Neural cell (in vitro differentiated cells): ENCODE data around the gene EYS. TPM values are rescaled to one million over a fixed set of nuclear protein-coding genes. Genes with fewer than 3 reads are reported as not detected.

Experiments
- H2AFZ ChIP-seq: fragments of 200-600, 300-800 bp; sonication (generic), shearing (Covaris generic); 2 replicates; pipeline ENCODE4 v1.6.0; 2014; ENCODE audit warnings: low read depth, mild to moderate bottlenecking, antibody characterized with exemption, low read length, moderate library complexity
- H3F3A ChIP-seq: fragments of 200-600 bp; shearing (Covaris generic); 2 replicates; pipeline ENCODE4 v1.6.1; 2016; ENCODE audit warnings: mild to moderate bottlenecking, moderate library complexity, mixed read lengths, antibody characterized with exemption, low read length; ENCODE audit not compliant: insufficient read depth, poor library complexity, severe bottlenecking
- H3K27ac ChIP-seq: fragments of 200-600, 300-800 bp; sonication (generic), shearing (Covaris generic); 2 replicates; pipeline ENCODE4 v1.5.1; 2014; ENCODE audit warnings: mild to moderate bottlenecking, low read length, moderate library complexity
- H3K27me3 ChIP-seq: fragments of 300-800, 200-600 bp; sonication (generic), shearing (Covaris generic); 2 replicates; pipeline ENCODE4 v1.6.0; 2014; ENCODE audit warnings: mild to moderate bottlenecking, low read depth, low read length, moderate library complexity; ENCODE audit not compliant: insufficient read depth
- H3K36me3 ChIP-seq: fragments of 300-800, 200-600 bp; sonication (generic), shearing (Covaris generic); 2 replicates; pipeline ENCODE4 v1.5.1; 2014; ENCODE audit warnings: mild to moderate bottlenecking, antibody characterized with exemption, low read length, moderate library complexity; ENCODE audit not compliant: insufficient read depth
- H3K4me2 ChIP-seq: fragments of 300-800, 200-600 bp; sonication (generic), shearing (Covaris generic); 2 replicates; pipeline ENCODE4 v1.6.0; 2014; ENCODE audit warnings: mild to moderate bottlenecking, low read length
- H3K4me3 ChIP-seq: fragments of 300-800, 200-600 bp; sonication (generic), shearing (Covaris generic); 2 replicates; pipeline ENCODE4 v1.5.1; 2014; ENCODE audit warnings: mild to moderate bottlenecking, low read length, moderate library complexity
- H3K79me2 ChIP-seq: fragments of 200-600 bp; shearing (Covaris generic); replicated peaks from 2 replicates; pipeline ENCODE4 v1.6.0; 2014; ENCODE audit warnings: mild to moderate bottlenecking, low read length, moderate library complexity; ENCODE audit not compliant: insufficient read depth
- H3K9ac ChIP-seq: fragments of 300-800, 200-600 bp; sonication (generic), shearing (Covaris generic); 2 replicates; pipeline ENCODE4 v1.6.1; 2016; ENCODE audit warnings: mild to moderate bottlenecking, low read length, mixed read lengths
- H3K9me2 ChIP-seq: fragments of 200-600 bp; shearing (Covaris generic); 2 replicates; pipeline ENCODE4 v1.6.1; 2016; ENCODE audit warnings: mild to moderate bottlenecking, low read length, mixed read lengths; ENCODE audit not compliant: insufficient read depth
- H3K9me3 ChIP-seq: fragments of 200-600, 300-800 bp; sonication (generic), shearing (Covaris generic); 2 replicates; pipeline ENCODE4 v1.6.1; 2016; ENCODE audit warnings: mild to moderate bottlenecking, mixed run types, low read length, moderate library complexity, mixed read lengths
- H4K20me1 ChIP-seq: fragments of 200-600 bp; shearing (Covaris generic); 2 replicates; pipeline ENCODE4 v1.6.1; 2016; ENCODE audit warnings: mild to moderate bottlenecking, mixed run types; ENCODE audit not compliant: insufficient read depth
- EP300 ChIP-seq: fragments of 450-650 bp; conservative IDR thresholded peaks from 2 replicates; pipeline ENCODE4 v1.6.1; 2014; ENCODE audit warnings: antibody characterized with exemption, mild to moderate bottlenecking, moderate library complexity; ENCODE audit not compliant: poor library complexity, severe bottlenecking
- EZH2 ChIP-seq: fragments of 200-600, 300-800 bp; shearing (Covaris generic), sonication (generic); IDR thresholded peaks from 2 replicates; pipeline ENCODE4 v1.6.1; 2014; ENCODE audit warnings: antibody characterized with exemption, low read length, borderline replicate concordance, mild to moderate bottlenecking; ENCODE audit not compliant: insufficient read depth, poor library complexity, severe bottlenecking
- MXI1 ChIP-seq: fragments of 450-650 bp; conservative IDR thresholded peaks from 2 replicates; pipeline ENCODE4 v1.6.1; 2014; ENCODE audit warnings: antibody characterized with exemption, mild to moderate bottlenecking; ENCODE audit not compliant: poor library complexity, severe bottlenecking
- POLR2AphosphoS5 ChIP-seq: IDR thresholded peaks from 2 replicates; pipeline ENCODE4 v1.6.1; 2012
- RAD21 ChIP-seq: fragments of 450-650 bp; conservative IDR thresholded peaks from 2 replicates; pipeline ENCODE4 v1.6.1; 2014; ENCODE audit warnings: antibody characterized with exemption, mild to moderate bottlenecking, moderate library complexity
- REST ChIP-seq: IDR thresholded peaks from 2 replicates; pipeline ENCODE4 v1.6.1; 2012; ENCODE audit warnings: borderline replicate concordance
- SMC3 ChIP-seq: fragments of 450-650 bp; conservative IDR thresholded peaks from 2 replicates; pipeline ENCODE4 v1.6.1; 2014; ENCODE audit warnings: antibody characterized with exemption, mild to moderate bottlenecking, moderate library complexity; ENCODE audit not compliant: poor library complexity
- TAF1 ChIP-seq: IDR thresholded peaks from 2 replicates; pipeline ENCODE4 v1.6.1; 2012; ENCODE audit warnings: low read depth
- polyA plus RNA-seq: library from polyadenylated mRNA; depleted of rRNA; stranded (reverse); fragments of >200 nt; gene quantifications from 2 replicates; pipeline ENCODE4 v1.2.3, GENCODE V29; 2014
- TF ChIP-seq, protein P1 (sequence below): fragments of 450-650 bp; IDR thresholded peaks from 2 replicates; pipeline ENCODE4 v1.5.1; 2014; ENCODE audit warnings: antibody characterized with exemption, mild to moderate bottlenecking, moderate library complexity; ENCODE audit not compliant: poor library complexity, severe bottlenecking

The EYS gene
- polyA plus RNA-seq, 1 donor from 2014 or later: 0.38 TPM

- Histone ChIP-seq H3K9me2 (no peaks in the 10 kb centered on the region), H3K4me3 (no peak overlapping the region), H4K20me1 (no peaks in the 10 kb centered on the region), H3K9ac (no peak overlapping the region), H3K27me3 (no peaks in the 10 kb centered on the region), H3K79me2 (no peaks in the 10 kb centered on the region), H3K9me3 (no peaks in the 10 kb centered on the region), H3K4me2 (no peak overlapping the region), H3F3A (no peaks in the 10 kb centered on the region), H3K27ac (no peak overlapping the region), H3K36me3 (no peaks in the 10 kb centered on the region), H2AFZ (no peak overlapping the region)
- TF ChIP-seq, protein P1, sequence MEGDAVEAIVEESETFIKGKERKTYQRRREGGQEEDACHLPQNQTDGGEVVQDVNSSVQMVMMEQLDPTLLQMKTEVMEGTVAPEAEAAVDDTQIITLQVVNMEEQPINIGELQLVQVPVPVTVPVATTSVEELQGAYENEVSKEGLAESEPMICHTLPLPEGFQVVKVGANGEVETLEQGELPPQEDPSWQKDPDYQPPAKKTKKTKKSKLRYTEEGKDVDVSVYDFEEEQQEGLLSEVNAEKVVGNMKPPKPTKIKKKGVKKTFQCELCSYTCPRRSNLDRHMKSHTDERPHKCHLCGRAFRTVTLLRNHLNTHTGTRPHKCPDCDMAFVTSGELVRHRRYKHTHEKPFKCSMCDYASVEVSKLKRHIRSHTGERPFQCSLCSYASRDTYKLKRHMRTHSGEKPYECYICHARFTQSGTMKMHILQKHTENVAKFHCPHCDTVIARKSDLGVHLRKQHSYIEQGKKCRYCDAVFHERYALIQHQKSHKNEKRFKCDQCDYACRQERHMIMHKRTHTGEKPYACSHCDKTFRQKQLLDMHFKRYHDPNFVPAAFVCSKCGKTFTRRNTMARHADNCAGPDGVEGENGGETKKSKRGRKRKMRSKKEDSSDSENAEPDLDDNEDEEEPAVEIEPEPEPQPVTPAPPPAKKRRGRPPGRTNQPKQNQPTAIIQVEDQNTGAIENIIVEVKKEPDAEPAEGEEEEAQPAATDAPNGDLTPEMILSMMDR: no peak
- TF ChIP-seq POLR2AphosphoS5: no peak
- TF ChIP-seq MXI1: no peak
- TF ChIP-seq TAF1: no peak
- no peak for TF ChIP-seq REST
- TF ChIP-seq SMC3: no peak
- TF ChIP-seq EP300: no peak
- TF ChIP-seq RAD21: no peak
- TF ChIP-seq EZH2: no peak
Observed at GRCh38 chr6:64681416-64682160, 1025.4 kb downstream of the EYS start.

DNA sequence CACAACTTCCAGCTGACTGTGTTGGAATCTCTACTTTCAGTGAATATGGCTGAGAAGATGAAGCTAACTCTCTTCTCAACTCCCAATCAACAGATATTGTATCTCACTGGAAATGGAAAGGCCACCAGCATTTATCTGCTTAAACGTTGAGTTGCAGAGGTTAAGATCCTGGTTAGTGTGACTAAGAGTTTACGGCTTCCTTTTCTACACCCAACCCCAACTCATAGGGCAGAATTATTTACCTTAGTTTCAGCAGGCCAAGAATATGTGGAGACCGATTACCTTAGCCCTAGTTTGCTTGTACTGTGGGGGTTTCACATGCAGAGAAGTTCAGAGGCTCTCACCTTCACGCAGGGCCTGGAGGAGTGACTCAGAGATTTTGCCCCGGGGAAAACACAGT is 1026.6 kb downstream of the EYS start:
- H3K9ac ChIP-seq: no peak overlapping the region
- no peaks in the 10 kb centered on the region for H3K27me3 ChIP-seq
- no peaks in the 10 kb centered on the region for H3K36me3 ChIP-seq
- TF ChIP-seq RAD21: no peak
- no peak for TF ChIP-seq REST
- TF ChIP-seq EP300: no peak
- TF ChIP-seq SMC3: no peak
- TF ChIP-seq POLR2AphosphoS5: no peak
- no peak for TF ChIP-seq EZH2
- TF ChIP-seq MXI1: no peak
- TF ChIP-seq, protein P1: no peak
- no peak for TF ChIP-seq TAF1
- no peak overlapping the region for H3K4me3 ChIP-seq
- H3K9me3 ChIP-seq: no peaks in the 10 kb centered on the region
- no peaks in the 10 kb centered on the region for H4K20me1 ChIP-seq
- no peak overlapping the region for H3K27ac ChIP-seq
- no peak overlapping the region for H3K4me2 ChIP-seq
- no peak overlapping the region for H2AFZ ChIP-seq
- no peaks in the 10 kb centered on the region for H3K79me2 ChIP-seq
- H3K9me2 ChIP-seq: no peaks in the 10 kb centered on the region
- H3F3A ChIP-seq: no peaks in the 10 kb centered on the region
